Stimulated activated CD4-positive, alpha-beta T cell treated with anti-CD3 and anti-CD28 coated beads, Interleukin-2, amount 100 ng/mL, for 4 hours (primary cell): Measurements from ENCODE around the gene EIF5A2.
"Not testable (repeated sequence)": the region's sequence is repeated elsewhere in the genome, so short reads cannot be mapped to it uniquely, and the experiment has no call there.

Source experiments
- DNase-seq: peaks from one replicate; pipeline ENCODE4 v3.0.0-alpha.2; 2020; ENCODE audit warnings: low read depth

Gene EIF5A2

DNA sequence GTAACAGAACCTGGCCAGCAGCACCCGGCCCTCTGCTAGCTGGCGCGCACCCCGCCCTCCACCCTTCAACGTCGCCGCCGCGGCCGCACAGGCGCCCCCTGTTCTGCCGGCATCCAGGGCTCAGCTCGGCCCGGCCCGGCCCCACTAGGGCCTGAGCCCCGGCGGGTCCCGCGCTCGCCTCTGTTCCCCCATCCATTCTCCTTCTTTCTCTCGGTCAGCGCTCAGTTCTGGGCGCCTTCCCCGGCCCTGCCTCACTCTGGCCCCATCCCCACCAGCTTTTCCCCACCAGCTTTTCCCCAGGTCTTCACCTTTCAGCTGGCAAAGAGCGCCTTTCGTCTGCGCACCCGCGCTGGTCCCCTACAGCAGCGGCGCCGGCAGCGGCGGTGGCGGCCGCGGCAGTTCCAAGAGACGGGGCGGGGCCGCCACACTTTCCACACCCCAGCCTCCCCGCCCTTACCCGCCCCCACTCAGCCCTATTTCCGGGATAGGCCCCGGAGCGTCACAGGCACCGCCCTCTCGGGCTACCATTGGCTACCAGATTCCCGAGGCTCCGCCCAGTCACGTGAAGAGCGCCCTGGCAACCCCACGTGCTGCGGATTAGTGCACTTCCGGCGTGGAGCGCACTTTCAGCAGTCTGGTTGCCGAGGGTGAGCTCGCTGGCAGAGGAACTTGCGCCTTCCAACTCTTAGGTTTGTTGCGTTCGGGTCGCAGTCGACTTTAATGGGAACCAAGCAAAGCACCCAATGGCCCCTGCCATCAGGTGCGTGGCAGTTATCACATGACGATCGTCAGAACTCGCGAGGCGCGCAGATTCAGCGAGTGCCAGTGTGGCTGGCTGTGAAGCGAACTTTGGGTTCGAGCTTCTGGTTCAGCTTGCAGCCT, at the start of gene EIF5A2:
Gene EIF5A2 (minus strand): TSS at position 403 of the 882 bp plus-strand sequence. CDS start 831 bp downstream, outside the sequence.
- peak; percentile 97 for DNase-seq

- no peak for DNase-seq
Measured at GRCh38 chr3:170956647-170957046, 48.2 kb upstream of the EIF5A2 start.

DNA sequence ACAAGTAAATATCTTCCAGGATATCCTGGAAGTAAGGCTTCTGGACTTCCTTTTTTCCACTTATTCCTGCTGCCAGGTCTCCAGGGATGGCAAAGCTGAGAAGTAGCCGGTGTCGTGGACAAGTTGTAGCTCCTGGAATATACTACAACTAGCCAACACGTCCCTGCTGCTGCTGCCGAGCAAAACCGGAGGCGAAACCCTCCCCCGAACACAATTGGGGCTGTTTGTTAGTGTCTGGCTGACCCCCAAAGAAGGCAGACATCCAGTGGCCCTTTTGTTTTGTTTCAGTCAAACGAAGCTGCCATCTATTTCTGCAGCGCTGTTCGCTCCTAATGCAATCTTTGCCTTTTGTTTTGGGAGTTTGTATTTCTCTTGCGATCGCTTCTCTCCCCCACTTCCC, 45.3 kb upstream of the EIF5A2 start:
- DNase-seq = no peak

DNA sequence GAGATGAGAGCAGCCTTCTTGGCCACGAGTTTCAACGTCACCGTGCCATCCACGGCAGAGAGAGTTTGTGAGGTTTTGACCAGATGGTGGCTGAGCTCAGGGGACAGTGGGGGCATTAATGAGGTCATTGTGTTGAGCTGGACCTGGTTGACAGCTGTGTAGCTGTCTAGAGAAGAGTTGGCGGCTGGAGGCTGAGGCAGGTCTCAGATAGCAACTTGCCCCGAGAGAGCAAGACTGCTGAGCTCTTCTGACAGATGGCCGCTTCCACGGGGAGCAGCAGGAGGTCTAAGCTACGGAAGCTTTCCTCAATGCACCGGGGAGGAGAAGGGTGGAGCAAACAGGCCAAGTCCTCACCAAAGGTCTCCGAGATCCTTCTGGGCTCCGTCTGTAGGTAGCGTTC, 44.8 kb upstream of the EIF5A2 start:
- no peak for DNase-seq

DNA sequence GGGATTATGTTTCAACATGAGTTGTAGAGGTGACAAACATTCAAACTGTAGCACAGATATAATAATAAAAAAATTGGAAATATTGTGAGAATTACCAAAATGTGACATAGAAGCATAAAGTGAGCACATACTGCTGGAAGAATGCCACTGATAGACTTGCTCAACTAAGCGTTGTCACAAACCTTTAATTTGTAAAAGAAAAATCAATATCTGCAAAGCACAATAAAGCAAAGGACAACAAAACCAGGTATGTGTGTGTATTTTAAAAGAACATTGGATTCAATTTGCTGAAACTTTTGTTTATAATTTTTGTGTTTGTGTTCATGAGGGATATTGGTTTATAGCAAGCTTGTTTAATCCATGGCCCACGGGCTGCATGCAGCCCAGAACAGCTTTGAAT, 40.8 kb upstream of the EIF5A2 start:
- DNase-seq = no peak

DNA sequence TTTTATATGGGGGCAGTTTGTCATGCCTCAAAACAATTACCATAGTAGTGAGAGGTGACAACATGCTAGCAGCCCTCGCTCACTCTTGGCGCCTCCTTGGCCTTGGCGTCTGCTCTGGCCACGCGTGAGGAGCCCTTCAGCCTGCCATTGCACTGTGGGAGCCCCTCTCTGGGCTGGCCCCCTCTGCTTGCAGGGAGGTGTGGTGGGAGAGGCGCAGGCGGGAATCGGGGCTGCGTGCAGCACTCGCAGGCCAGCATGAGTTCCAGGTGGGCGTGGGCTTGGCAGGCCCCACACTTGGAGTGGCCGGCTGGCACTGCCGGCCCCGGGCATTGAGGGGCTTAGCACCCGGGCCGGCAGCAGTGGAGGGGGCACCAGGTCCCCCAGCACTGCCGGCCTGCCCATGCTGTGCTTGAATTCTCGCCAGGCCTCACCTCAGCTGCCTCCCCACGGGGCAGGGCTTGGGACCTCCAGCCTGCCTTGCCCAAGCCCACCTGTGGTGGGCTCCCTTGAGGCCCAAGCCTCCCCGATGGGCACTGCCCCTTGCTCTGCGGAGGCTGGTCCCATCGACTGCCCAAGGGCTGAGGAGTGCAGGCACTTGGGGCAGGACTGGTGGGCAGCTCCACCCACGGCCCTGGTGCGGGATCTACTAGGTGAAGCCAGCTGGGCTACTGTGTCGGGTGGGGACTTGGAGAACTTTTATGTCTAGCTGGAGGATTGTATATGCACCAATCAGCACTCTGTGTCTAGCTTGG, 38.8 kb upstream of the EIF5A2 start:
- no peak for DNase-seq

GRCh38 chr3:170942011-170942410, 33.6 kb upstream of the EIF5A2 start:
- no peak for DNase-seq

- DNase-seq = no peak
Measured at GRCh38 chr3:170941551-170941950, 33.1 kb upstream of the EIF5A2 start.

DNA sequence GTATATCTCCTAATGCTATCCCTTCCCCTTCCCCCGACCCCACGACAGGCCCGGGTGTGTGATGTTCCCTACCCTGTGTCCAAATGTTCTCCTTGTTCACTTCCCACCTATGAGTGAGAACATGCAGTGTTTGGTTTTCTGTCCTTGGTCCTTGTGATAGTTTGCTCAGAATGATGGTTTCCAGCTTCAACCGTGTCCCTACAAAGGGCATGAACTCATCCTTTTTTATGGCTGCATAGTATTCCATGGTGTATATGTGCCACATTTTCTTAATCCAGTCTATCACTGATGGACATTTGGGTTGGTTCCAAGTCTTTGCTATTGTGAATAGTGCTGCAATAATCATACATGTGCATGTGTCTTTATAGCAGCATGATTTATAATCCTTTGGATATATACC, 24.6 kb upstream of the EIF5A2 start:
- not testable (repeated sequence) for DNase-seq

- not testable (repeated sequence) for DNase-seq
Measured at GRCh38 chr3:170923553-170923952, 15.1 kb upstream of the EIF5A2 start.

DNA sequence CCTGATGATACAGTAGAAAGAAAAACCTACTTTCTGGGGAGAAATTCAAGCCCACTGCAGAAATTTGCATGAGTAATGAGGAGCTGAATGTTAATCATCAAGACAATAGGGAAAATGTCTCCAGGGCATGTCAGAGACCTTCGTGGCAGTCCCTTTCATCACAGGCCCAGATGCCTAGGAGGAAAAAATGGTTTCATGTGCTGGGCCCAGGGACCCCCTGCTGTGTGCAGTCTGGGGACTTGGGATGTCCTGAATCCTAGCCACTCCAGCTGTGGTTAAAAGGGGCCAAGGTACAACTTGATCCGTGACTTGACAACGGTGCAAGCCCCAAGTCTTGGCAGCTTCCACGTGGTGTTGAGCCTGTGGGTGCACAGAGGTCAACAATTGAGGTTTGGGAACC, 10.3 kb upstream of the EIF5A2 start:
- no peak for DNase-seq

- no peak for DNase-seq
Measured at GRCh38 chr3:170914690-170915089, 6.3 kb upstream of the EIF5A2 start.

- DNase-seq = no peak
Measured at GRCh38 chr3:170914212-170914611, 5.8 kb upstream of the EIF5A2 start.

- no peak for DNase-seq
Measured at GRCh38 chr3:170911051-170911450, 2.6 kb upstream of the EIF5A2 start.

GRCh38 chr3:170910542-170910941, 2.1 kb upstream of the EIF5A2 start:
- DNase-seq = no peak

GRCh38 chr3:170909129-170909903, 879 bp upstream of the EIF5A2 start:
- no peak for DNase-seq

- no peak for DNase-seq
Measured at GRCh38 chr3:170907637-170908234, 701 bp downstream of the EIF5A2 start.

DNA sequence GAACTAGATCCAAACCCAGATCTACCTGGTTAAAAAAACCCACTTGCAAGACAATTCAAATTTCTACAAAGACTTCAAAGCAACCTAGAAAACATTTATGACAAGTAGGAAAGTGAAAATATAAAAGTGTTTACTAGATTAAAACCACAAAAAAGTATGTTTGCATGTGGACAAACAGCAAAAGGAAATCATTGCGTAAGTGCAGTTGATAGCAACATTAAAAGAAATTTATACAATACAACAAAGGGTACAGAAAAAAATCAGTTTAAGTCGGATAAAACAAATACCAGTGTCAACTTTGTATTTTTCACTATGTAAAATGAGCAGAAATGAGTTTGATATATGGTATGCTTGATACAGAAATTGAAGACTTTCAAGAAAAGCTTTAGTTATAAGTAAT, 2.6 kb downstream of the EIF5A2 start:
- no peak for DNase-seq

DNA sequence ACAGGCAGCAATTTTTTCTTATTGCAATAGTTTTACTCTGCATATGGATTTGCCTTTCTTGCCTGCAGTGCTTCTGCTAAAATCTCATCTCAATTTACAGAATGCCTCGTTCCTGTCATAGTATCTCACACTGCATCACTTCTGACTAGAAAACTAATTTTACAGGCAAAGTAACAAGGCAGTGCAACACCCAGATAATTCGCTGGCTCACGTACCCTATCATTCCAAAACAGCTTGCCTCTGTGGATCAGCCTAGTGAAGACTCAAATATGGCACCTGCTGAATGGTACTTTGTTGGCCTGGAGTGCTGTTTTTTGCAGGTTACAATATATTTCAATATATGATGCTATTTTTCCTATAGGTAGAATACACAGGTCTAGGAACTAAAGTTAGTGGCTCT, 5.3 kb downstream of the EIF5A2 start:
- DNase-seq = no peak

DNA sequence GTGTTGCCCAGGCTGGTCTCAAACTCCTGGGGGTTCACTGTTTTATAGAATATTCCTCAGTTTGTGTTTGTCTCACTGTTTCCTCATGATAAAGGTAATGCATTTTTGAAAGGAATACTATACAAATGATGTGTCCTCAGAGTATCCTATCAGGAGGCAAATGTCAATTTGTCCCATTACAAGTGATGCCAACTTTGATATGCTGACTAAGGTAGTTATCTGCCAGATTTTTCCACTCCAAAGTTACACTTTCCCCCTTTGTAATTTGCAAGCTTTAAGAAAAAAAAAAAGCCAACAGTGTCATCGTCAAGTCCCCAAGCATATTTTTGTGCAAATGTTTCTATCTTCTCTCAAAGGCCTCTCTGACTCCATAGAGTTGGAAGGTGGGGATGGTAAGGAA, 9.0 kb downstream of the EIF5A2 start:
- no peak for DNase-seq

DNA sequence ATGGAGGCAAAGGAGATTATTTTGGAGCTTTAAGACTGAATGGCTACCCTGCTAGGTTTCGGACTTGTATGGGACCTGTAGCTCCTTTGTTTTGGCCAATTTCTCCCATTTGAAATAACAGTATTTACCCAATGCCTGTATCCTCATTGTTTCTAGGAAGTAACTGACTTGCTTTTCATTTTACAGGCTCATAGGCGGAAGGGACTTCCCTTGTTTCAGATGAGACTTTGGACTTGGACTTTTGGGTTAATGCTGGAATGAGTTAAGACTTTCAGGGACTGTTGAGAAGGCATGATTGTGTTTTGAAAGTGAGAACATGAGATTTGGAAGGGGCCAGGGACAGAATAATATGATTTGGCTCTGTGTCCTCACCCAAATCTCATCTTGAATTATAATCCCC, 10.5 kb downstream of the EIF5A2 start:
- no peak for DNase-seq

GRCh38 chr3:170897199-170897598, 11.2 kb downstream of the EIF5A2 start:
- not testable (repeated sequence) for DNase-seq
